Measurements from ENCODE around the gene BATF.

The BATF gene

DNA sequence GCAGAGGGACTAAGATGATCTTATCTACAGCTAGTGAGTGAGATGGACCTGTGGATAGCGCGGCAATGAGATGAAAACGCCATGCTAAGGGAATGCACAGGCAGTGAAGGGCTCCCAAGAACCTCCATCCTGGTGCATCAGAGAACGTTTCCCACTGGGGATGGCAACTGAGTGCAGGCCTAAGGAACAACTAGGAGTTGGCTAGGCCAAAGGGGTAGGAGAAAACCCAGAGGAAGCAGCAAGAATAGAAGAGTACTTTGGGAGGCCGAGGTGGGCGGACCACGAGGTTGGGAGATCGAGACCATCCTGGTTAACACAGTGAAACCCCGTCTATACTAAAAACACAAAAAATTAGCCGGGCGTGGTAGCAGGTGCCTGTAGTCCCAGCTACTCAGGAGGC, 24.6 kb upstream of the BATF start:
- TF ChIP-seq, protein P1, sequence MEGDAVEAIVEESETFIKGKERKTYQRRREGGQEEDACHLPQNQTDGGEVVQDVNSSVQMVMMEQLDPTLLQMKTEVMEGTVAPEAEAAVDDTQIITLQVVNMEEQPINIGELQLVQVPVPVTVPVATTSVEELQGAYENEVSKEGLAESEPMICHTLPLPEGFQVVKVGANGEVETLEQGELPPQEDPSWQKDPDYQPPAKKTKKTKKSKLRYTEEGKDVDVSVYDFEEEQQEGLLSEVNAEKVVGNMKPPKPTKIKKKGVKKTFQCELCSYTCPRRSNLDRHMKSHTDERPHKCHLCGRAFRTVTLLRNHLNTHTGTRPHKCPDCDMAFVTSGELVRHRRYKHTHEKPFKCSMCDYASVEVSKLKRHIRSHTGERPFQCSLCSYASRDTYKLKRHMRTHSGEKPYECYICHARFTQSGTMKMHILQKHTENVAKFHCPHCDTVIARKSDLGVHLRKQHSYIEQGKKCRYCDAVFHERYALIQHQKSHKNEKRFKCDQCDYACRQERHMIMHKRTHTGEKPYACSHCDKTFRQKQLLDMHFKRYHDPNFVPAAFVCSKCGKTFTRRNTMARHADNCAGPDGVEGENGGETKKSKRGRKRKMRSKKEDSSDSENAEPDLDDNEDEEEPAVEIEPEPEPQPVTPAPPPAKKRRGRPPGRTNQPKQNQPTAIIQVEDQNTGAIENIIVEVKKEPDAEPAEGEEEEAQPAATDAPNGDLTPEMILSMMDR (IDR thresholded peaks at IDR 0.05; ENCODE audit: control extremely low read depth, extremely low read depth, low read depth, missing control alignments): no peak
- no peak for DNase-seq (ENCODE audit: extremely low spot score)
- ChIA-PET POLR2A (interaction anchor here (0.6 to 1.5 kb wide), 4 partner anchors 17 to 1738 kb away, joined by 3 to 5 read pairs (median 4); no protein-coding TSS in a partner anchor), CTCF (interaction anchor here (0.7 to 7.1 kb wide), 9 partner anchors 10 to 368 kb away, joined by 3 to 97 read pairs (median 4); no protein-coding TSS in a partner anchor)

DNA sequence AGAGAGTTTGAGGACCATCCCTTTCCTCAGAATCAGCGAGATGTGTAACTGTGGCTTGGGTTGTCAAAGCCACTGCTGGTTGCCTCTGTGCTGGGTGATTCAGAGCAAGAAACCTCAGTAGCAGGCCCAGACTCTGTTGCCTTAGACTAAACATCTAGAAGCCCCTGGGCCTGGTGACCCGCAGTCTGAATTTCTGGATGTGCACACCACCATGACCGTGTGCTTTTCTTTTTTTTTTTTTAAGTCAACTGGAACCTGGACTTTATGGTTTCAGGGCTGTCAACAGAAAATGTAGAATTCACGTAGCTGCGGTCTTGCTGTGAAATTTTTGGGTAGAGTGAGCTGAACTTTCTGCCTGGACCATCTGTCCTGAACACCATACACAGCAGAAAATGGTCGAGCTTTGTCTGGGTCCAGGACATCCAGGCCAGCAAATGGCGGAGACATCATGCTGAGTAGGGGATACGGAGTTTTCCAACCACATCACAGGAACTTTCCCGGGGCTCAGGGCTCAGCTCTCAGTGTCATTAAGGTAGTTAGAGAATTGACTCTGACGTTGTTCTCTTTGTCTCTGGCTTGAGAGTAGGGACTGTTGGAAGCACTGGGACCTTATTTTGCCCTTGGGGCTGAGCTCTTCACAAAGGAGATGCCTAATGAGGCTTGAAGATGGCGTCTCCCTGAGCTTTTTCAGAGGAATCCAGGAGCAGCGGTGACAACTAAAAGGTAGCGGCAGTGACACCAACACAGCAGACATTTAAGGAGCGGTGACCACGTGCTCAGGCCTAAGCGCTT, 23.0 kb upstream of the BATF start:
- CTCF ChIA-PET: interaction anchor here (0.7 to 7.1 kb wide), 10 partner anchors 9 to 155 kb away, joined by 3 to 97 read pairs (median 6); partner anchors contain the start of gene BATF

DNA sequence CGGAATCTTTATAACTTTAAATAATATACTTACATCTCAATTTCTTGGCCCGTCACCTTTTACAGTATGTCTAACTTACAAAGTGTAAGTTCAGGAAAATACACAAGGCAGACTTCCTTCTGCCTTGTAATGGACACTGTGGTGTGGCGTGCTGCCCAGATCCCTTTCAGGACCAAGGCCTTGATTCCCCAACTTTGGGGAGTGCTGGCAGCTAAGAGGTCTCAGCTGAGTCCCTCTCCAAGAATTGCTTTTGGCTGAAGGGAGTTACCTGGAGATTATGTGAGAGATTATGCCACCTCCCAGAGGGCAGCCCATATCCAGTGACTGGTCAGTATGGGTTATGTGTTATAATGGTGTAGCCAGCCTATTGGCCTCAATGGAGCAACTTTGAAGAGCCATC, 21.2 kb upstream of the BATF start:
- ChIA-PET CTCF (interaction anchor here (7.1 kb wide), 1 partner anchor 15 kb away, joined by 97 read pairs; no protein-coding TSS in a partner anchor), POLR2A (no interaction called here)
- TF ChIP-seq, protein P1 (IDR thresholded peaks at IDR 0.05; ENCODE audit: control extremely low read depth, extremely low read depth, low read depth, missing control alignments): no peak
- DNase-seq (ENCODE audit: extremely low spot score): no peak

More for the DNA sequence above, 23.0 kb upstream of the BATF start:
- TF ChIP-seq, protein P1 (IDR thresholded peaks at IDR 0.05; ENCODE audit: control extremely low read depth, extremely low read depth, low read depth, missing control alignments): no peak
- POLR2A ChIA-PET: no interaction called here
- DNase-seq (ENCODE audit: extremely low spot score): peak; percentile 60

DNA sequence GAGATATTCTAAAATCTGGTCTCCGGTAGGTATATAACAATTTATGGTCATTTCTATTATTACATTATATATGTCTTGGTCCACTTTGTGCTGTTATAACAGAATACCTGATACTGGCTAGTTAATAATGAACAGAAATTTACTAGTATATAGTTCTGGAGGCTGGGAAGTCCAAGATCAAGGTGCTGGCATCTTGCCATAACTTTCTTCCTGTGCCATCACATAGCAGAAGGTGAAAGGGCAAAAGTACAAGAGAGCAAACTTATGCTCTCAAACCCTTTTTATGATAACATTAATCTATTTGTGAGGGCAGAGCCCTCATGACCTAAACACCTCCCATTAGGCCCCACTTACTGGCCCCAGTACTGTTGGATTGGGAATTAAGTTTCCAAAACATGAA, 17.9 kb upstream of the BATF start:
- DNase-seq (ENCODE audit: extremely low spot score): no peak
- CTCF ChIA-PET: interaction anchor here (1.0 to 2.3 kb wide), 2 partner anchors 9 to 13 kb away, joined by 3 to 16 read pairs; no protein-coding TSS in a partner anchor
- TF ChIP-seq, protein P1 (IDR thresholded peaks at IDR 0.05; ENCODE audit: control extremely low read depth, extremely low read depth, low read depth, missing control alignments): no peak
- POLR2A ChIA-PET: no interaction called here

DNA sequence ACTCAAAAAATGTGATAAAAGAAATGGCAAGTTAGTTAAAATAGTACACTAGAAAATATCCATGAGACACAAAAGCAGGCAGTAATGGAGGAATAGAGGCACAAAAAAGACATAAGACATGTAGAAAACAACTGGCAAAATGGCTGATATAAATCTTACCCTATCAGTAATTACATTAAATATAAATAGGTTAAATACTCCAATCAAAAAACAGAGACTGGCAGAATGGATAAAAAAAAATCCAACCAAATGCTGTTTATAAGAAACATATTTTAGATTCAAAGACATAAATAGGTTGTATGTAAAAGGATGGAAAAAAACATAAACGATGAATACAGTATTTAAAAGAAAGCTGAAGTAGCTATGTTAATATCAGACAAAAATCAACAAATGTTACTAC, 15.3 kb upstream of the BATF start:
- ChIA-PET POLR2A (no interaction called here), CTCF (interaction anchor here (1.5 to 3.5 kb wide), 4 partner anchors 11 to 18 kb away, joined by 3 to 26 read pairs (median 4); no protein-coding TSS in a partner anchor)
- no peak for DNase-seq (ENCODE audit: extremely low spot score)
- TF ChIP-seq, protein P1 (IDR thresholded peaks at IDR 0.05; ENCODE audit: control extremely low read depth, extremely low read depth, low read depth, missing control alignments): no peak

DNA sequence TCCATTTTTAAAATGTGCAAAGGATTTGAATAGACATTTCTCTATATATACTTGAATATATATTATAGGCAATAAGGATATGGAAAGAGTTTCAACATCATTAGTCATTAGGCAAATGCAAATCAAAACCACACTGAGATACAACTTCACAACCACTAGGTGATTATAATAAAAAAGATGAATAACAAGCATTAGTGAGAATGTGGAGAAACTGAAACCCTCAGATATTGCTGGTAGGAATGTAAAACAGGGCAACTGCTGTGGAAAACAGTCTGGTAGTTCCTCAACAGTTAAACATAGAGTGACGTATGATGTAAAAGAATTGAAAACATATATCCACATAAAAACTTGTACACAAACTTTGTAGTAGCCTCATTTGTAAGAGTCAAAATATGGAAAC, 11.7 kb upstream of the BATF start:
- TF ChIP-seq, protein P1 (IDR thresholded peaks at IDR 0.05; ENCODE audit: control extremely low read depth, extremely low read depth, low read depth, missing control alignments): no peak
- POLR2A ChIA-PET: no interaction called here
- DNase-seq (ENCODE audit: extremely low spot score): no peak
- CTCF ChIA-PET: no interaction called here
